ENCODE results near the gene MOBP.

MOBP gene

GRCh38 chr3:39469258-39469657 is 1.8 kb downstream of the MOBP start:
- H3K36me3 ChIP-seq (ENCODE audit: insufficient read depth, low read length): no peaks in the 10 kb centered on the region
- H3K27ac ChIP-seq (ENCODE audit: low read depth, low read length): no peak overlapping the region
- no peak overlapping the region for H2AFZ ChIP-seq (ENCODE audit: low read length, unreplicated experiment)
- H3K79me2 ChIP-seq (ENCODE audit: control insufficient read depth, insufficient read depth, low read length, unreplicated experiment): no peaks in the 10 kb centered on the region
- no peak overlapping the region for H3K4me3 ChIP-seq (ENCODE audit: low read depth, low read length)
- H3K4me1 ChIP-seq (ENCODE audit: control insufficient read depth, insufficient read depth, low read length, unreplicated experiment): no peaks in the 10 kb centered on the region
- H3K27me3 ChIP-seq (ENCODE audit: insufficient read depth, low read length): peaks cover 37% of the 10 kb centered on the region

- Histone ChIP-seq H3K27ac (ENCODE audit: low read depth, low read length) (no peak overlapping the region), H3K36me3 (ENCODE audit: insufficient read depth, low read length) (no peaks in the 10 kb centered on the region), H2AFZ (ENCODE audit: low read length, unreplicated experiment) (no peak overlapping the region), H3K27me3 (ENCODE audit: insufficient read depth, low read length) (peaks cover 38% of the 10 kb centered on the region), H3K79me2 (ENCODE audit: control insufficient read depth, insufficient read depth, low read length, unreplicated experiment) (no peaks in the 10 kb centered on the region), H3K4me1 (ENCODE audit: control insufficient read depth, insufficient read depth, low read length, unreplicated experiment) (no peaks in the 10 kb centered on the region), H3K4me3 (ENCODE audit: low read depth, low read length) (no peak overlapping the region)
Measured at GRCh38 chr3:39469945-39470344, 2.5 kb downstream of the MOBP start.

- no peak overlapping the region for H2AFZ ChIP-seq (ENCODE audit: low read length, unreplicated experiment)
- H3K4me1 ChIP-seq (ENCODE audit: control insufficient read depth, insufficient read depth, low read length, unreplicated experiment): no peaks in the 10 kb centered on the region
- no peaks in the 10 kb centered on the region for H3K36me3 ChIP-seq (ENCODE audit: insufficient read depth, low read length)
Measured at GRCh38 chr3:39471652-39472051, 4.2 kb downstream of the MOBP start.

GRCh38 chr3:39473452-39474125 is 6.1 kb downstream of the MOBP start:
- Histone ChIP-seq H2AFZ (ENCODE audit: low read length, unreplicated experiment) (no peak overlapping the region), H3K36me3 (ENCODE audit: insufficient read depth, low read length) (no peaks in the 10 kb centered on the region), H3K79me2 (ENCODE audit: control insufficient read depth, insufficient read depth, low read length, unreplicated experiment) (no peaks in the 10 kb centered on the region), H3K27me3 (ENCODE audit: insufficient read depth, low read length) (peaks cover 37% of the 10 kb centered on the region), H3K4me1 (ENCODE audit: control insufficient read depth, insufficient read depth, low read length, unreplicated experiment) (no peaks in the 10 kb centered on the region), H3K4me3 (ENCODE audit: low read depth, low read length) (no peak overlapping the region), H3K27ac (ENCODE audit: low read depth, low read length) (no peak overlapping the region)

More at GRCh38 chr3:39471652-39472051, 4.2 kb downstream of the MOBP start:
- no peaks in the 10 kb centered on the region for H3K79me2 ChIP-seq (ENCODE audit: control insufficient read depth, insufficient read depth, low read length, unreplicated experiment)
- H3K4me3 ChIP-seq (ENCODE audit: low read depth, low read length): no peak overlapping the region
- H3K27ac ChIP-seq (ENCODE audit: low read depth, low read length): no peak overlapping the region
- peaks cover 41% of the 10 kb centered on the region for H3K27me3 ChIP-seq (ENCODE audit: insufficient read depth, low read length)

GRCh38 chr3:39474126-39474515 is 6.6 kb downstream of the MOBP start:
- peaks cover 37% of the 10 kb centered on the region for H3K27me3 ChIP-seq (ENCODE audit: insufficient read depth, low read length)
- no peak overlapping the region for H3K27ac ChIP-seq (ENCODE audit: low read depth, low read length)
- no peak overlapping the region for H3K4me3 ChIP-seq (ENCODE audit: low read depth, low read length)
- H3K36me3 ChIP-seq (ENCODE audit: insufficient read depth, low read length): no peaks in the 10 kb centered on the region
- no peaks in the 10 kb centered on the region for H3K4me1 ChIP-seq (ENCODE audit: control insufficient read depth, insufficient read depth, low read length, unreplicated experiment)
- no peak overlapping the region for H2AFZ ChIP-seq (ENCODE audit: low read length, unreplicated experiment)
- H3K79me2 ChIP-seq (ENCODE audit: control insufficient read depth, insufficient read depth, low read length, unreplicated experiment): no peaks in the 10 kb centered on the region

- Histone ChIP-seq H3K27ac (ENCODE audit: low read depth, low read length) (no peak overlapping the region), H3K27me3 (ENCODE audit: insufficient read depth, low read length) (peaks cover 45% of the 10 kb centered on the region), H3K4me3 (ENCODE audit: low read depth, low read length) (no peak overlapping the region), H3K36me3 (ENCODE audit: insufficient read depth, low read length) (no peaks in the 10 kb centered on the region), H2AFZ (ENCODE audit: low read length, unreplicated experiment) (no peak overlapping the region), H3K79me2 (ENCODE audit: control insufficient read depth, insufficient read depth, low read length, unreplicated experiment) (no peaks in the 10 kb centered on the region), H3K4me1 (ENCODE audit: control insufficient read depth, insufficient read depth, low read length, unreplicated experiment) (no peaks in the 10 kb centered on the region)
Measured at GRCh38 chr3:39476783-39477182, 9.3 kb downstream of the MOBP start.

GRCh38 chr3:39478226-39478625 is 10.7 kb downstream of the MOBP start:
- H3K4me3 ChIP-seq (ENCODE audit: low read depth, low read length): no peak overlapping the region
- H3K27ac ChIP-seq (ENCODE audit: low read depth, low read length): no peak overlapping the region
- H2AFZ ChIP-seq (ENCODE audit: low read length, unreplicated experiment): no peak overlapping the region
- H3K4me1 ChIP-seq (ENCODE audit: control insufficient read depth, insufficient read depth, low read length, unreplicated experiment): no peaks in the 10 kb centered on the region
- H3K36me3 ChIP-seq (ENCODE audit: insufficient read depth, low read length): no peaks in the 10 kb centered on the region
- no peaks in the 10 kb centered on the region for H3K79me2 ChIP-seq (ENCODE audit: control insufficient read depth, insufficient read depth, low read length, unreplicated experiment)
- peaks cover 54% of the 10 kb centered on the region for H3K27me3 ChIP-seq (ENCODE audit: insufficient read depth, low read length)

- Histone ChIP-seq H3K4me3 (ENCODE audit: low read depth, low read length) (no peak overlapping the region), H3K27ac (ENCODE audit: low read depth, low read length) (no peak overlapping the region), H3K27me3 (ENCODE audit: insufficient read depth, low read length) (peaks cover 53% of the 10 kb centered on the region), H3K79me2 (ENCODE audit: control insufficient read depth, insufficient read depth, low read length, unreplicated experiment) (no peaks in the 10 kb centered on the region), H3K4me1 (ENCODE audit: control insufficient read depth, insufficient read depth, low read length, unreplicated experiment) (no peaks in the 10 kb centered on the region), H2AFZ (ENCODE audit: low read length, unreplicated experiment) (no peak overlapping the region), H3K36me3 (ENCODE audit: insufficient read depth, low read length) (no peaks in the 10 kb centered on the region)
Measured at GRCh38 chr3:39479701-39480414, 12.4 kb downstream of the MOBP start.

GRCh38 chr3:39485547-39485946 is 18.1 kb downstream of the MOBP start:
- Histone ChIP-seq H3K27me3 (ENCODE audit: insufficient read depth, low read length) (peaks cover 70% of the 10 kb centered on the region), H3K27ac (ENCODE audit: low read depth, low read length) (no peak overlapping the region), H2AFZ (ENCODE audit: low read length, unreplicated experiment) (no peak overlapping the region), H3K79me2 (ENCODE audit: control insufficient read depth, insufficient read depth, low read length, unreplicated experiment) (no peaks in the 10 kb centered on the region), H3K4me1 (ENCODE audit: control insufficient read depth, insufficient read depth, low read length, unreplicated experiment) (no peaks in the 10 kb centered on the region), H3K36me3 (ENCODE audit: insufficient read depth, low read length) (no peaks in the 10 kb centered on the region), H3K4me3 (ENCODE audit: low read depth, low read length) (no peak overlapping the region)

- Histone ChIP-seq H3K4me1 (ENCODE audit: control insufficient read depth, insufficient read depth, low read length, unreplicated experiment) (no peaks in the 10 kb centered on the region), H3K4me3 (ENCODE audit: low read depth, low read length) (no peak overlapping the region), H3K27ac (ENCODE audit: low read depth, low read length) (no peak overlapping the region), H3K79me2 (ENCODE audit: control insufficient read depth, insufficient read depth, low read length, unreplicated experiment) (no peaks in the 10 kb centered on the region), H3K27me3 (ENCODE audit: insufficient read depth, low read length) (peaks cover 65% of the 10 kb centered on the region), H3K36me3 (ENCODE audit: insufficient read depth, low read length) (no peaks in the 10 kb centered on the region), H2AFZ (ENCODE audit: low read length, unreplicated experiment) (no peak overlapping the region)
Measured at GRCh38 chr3:39491014-39491413, 23.5 kb downstream of the MOBP start.

- Histone ChIP-seq H2AFZ (ENCODE audit: low read length, unreplicated experiment) (no peak overlapping the region), H3K27ac (ENCODE audit: low read depth, low read length) (no peak overlapping the region), H3K79me2 (ENCODE audit: control insufficient read depth, insufficient read depth, low read length, unreplicated experiment) (no peaks in the 10 kb centered on the region), H3K27me3 (ENCODE audit: insufficient read depth, low read length) (peaks cover 59% of the 10 kb centered on the region), H3K4me3 (ENCODE audit: low read depth, low read length) (no peak overlapping the region), H3K4me1 (ENCODE audit: control insufficient read depth, insufficient read depth, low read length, unreplicated experiment) (no peaks in the 10 kb centered on the region), H3K36me3 (ENCODE audit: insufficient read depth, low read length) (no peaks in the 10 kb centered on the region)
Measured at GRCh38 chr3:39491733-39492350, 24.4 kb downstream of the MOBP start.
